ENCODE results near the gene PAK4.

The PAK4 gene

GRCh38 chr19:39166571-39167391 lies 41.2 kb downstream of the PAK4 start:
- DNase-seq = no peak

- DNase-seq = no peak
These were observed 42.1 kb downstream of the PAK4 start for GRCh38 chr19:39167461-39168257.

GRCh38 chr19:39168258-39169142 lies 42.9 kb downstream of the PAK4 start:
- DNase-seq = no peak

GRCh38 chr19:39169143-39169810 lies 43.7 kb downstream of the PAK4 start:
- DNase-seq = no peak

GRCh38 chr19:39170386-39171231 lies 45.0 kb downstream of the PAK4 start:
- DNase-seq = no peak

GRCh38 chr19:39171479-39172465 lies 46.2 kb downstream of the PAK4 start:
- DNase-seq = no peak

GRCh38 chr19:39172700-39173501 lies 47.3 kb downstream of the PAK4 start:
- DNase-seq = no peak

- no peak for DNase-seq
These were observed 48.0 kb downstream of the PAK4 start for GRCh38 chr19:39173502-39173991.

GRCh38 chr19:39174142-39174541 lies 48.6 kb downstream of the PAK4 start:
- DNase-seq = no peak

- DNase-seq = no peak
These were observed 49.3 kb downstream of the PAK4 start for GRCh38 chr19:39174558-39175544.

GRCh38 chr19:39175564-39175963 lies 50.0 kb downstream of the PAK4 start:
- no peak for DNase-seq

GRCh38 chr19:39177110-39177699 lies 51.6 kb downstream of the PAK4 start:
- DNase-seq = no peak

GRCh38 chr19:39177736-39178135 lies 52.1 kb downstream of the PAK4 start:
- DNase-seq = no peak

GRCh38 chr19:39178296-39179006 lies 52.9 kb downstream of the PAK4 start:
- no peak for DNase-seq

GRCh38 chr19:39179754-39180153 lies 54.2 kb downstream of the PAK4 start:
- no peak for DNase-seq

GRCh38 chr19:39180749-39181148 lies 55.2 kb downstream of the PAK4 start:
- no peak for DNase-seq

Measured in CD4-positive, alpha-beta T cell treated with Interleukin-6 for 4 hours (primary cell).